GM19438 (cell line): ENCODE data around the gene RCAN2.
A peak's percentile ranks its signal among the peaks of the same experiment; 100 is the strongest.
"Not testable (repeated sequence)": the region's sequence is repeated elsewhere in the genome, so short reads cannot be mapped to it uniquely, and the experiment has no call there.

Experiments used
- ATAC-seq: cut with Tn5 transposase; IDR thresholded peaks from one replicate; pipeline ENCODE4 v1.9.1; 2021; ENCODE audit warnings: low read depth; ENCODE audit not compliant: unreplicated experiment

The RCAN2 gene

GRCh38 chr6:46352541-46353268 is 138.5 kb downstream of the RCAN2 start:
- no peak for ATAC-seq

GRCh38 chr6:46350714-46351113 is 140.5 kb downstream of the RCAN2 start:
- ATAC-seq = no peak

- ATAC-seq = peak; percentile 58
Measured at GRCh38 chr6:46347669-46348068, 143.6 kb downstream of the RCAN2 start.

GRCh38 chr6:46340246-46340645 is 151.0 kb downstream of the RCAN2 start:
- no peak for ATAC-seq

GRCh38 chr6:46338131-46338530 is 153.1 kb downstream of the RCAN2 start:
- peak; percentile 95 for ATAC-seq

GRCh38 chr6:46334442-46334841 is 156.8 kb downstream of the RCAN2 start:
- ATAC-seq = no peak

- no peak for ATAC-seq
Measured at GRCh38 chr6:46333481-46333880, 157.8 kb downstream of the RCAN2 start.

GRCh38 chr6:46332448-46332847 is 158.8 kb downstream of the RCAN2 start:
- ATAC-seq = not testable (repeated sequence)

- no peak for ATAC-seq
Measured at GRCh38 chr6:46331461-46331860, 159.8 kb downstream of the RCAN2 start.

GRCh38 chr6:46329568-46329967 is 161.7 kb downstream of the RCAN2 start:
- ATAC-seq = no peak

- ATAC-seq = no peak
Measured at GRCh38 chr6:46327779-46328178, 163.5 kb downstream of the RCAN2 start.

- ATAC-seq = no peak
Measured at GRCh38 chr6:46325561-46326530, 165.4 kb downstream of the RCAN2 start.

- ATAC-seq = no peak
Measured at GRCh38 chr6:46324706-46325105, 166.5 kb downstream of the RCAN2 start.

- ATAC-seq = no peak
Measured at GRCh38 chr6:46323966-46324622, 167.2 kb downstream of the RCAN2 start.

- ATAC-seq = no peak
Measured at GRCh38 chr6:46323312-46323965, 167.8 kb downstream of the RCAN2 start.

GRCh38 chr6:46320505-46320904 is 170.7 kb downstream of the RCAN2 start:
- ATAC-seq = no peak

GRCh38 chr6:46315589-46315988 is 175.7 kb downstream of the RCAN2 start:
- ATAC-seq = no peak

- no peak for ATAC-seq
Measured at GRCh38 chr6:46312654-46313053, 178.6 kb downstream of the RCAN2 start.

- ATAC-seq = no peak
Measured at GRCh38 chr6:46310196-46310595, 181.1 kb downstream of the RCAN2 start.

- no peak for ATAC-seq
Measured at GRCh38 chr6:46306431-46306830, 184.8 kb downstream of the RCAN2 start.

- ATAC-seq = no peak
Measured at GRCh38 chr6:46305833-46306232, 185.4 kb downstream of the RCAN2 start.
